Lower leg skin (tissue), 4 donors: ENCODE measurements around the gene C5orf63. TPM values are rescaled to one million over a fixed set of nuclear protein-coding genes. Genes with fewer than 3 reads are reported as not detected.

Experiments
- DNase-seq, 2 donors: peaks; one replicate each; pipeline ENCODE4 v3.0.0-alpha.2; 2019; ENCODE audit warnings: low spot score in 2 of 2
- H3K4me3 ChIP-seq: fragments of 200-600 bp; sonication (generic); 2 replicates; pipeline ENCODE4 v1.5.1; 2017; ENCODE audit warnings: mild to moderate bottlenecking, low read depth; ENCODE audit not compliant: poor library complexity, severe bottlenecking
- POLR2A ChIP-seq, 2 donors: fragments of 450-650 bp; IDR thresholded peaks; one replicate each; pipeline ENCODE4 v1.6.1; 2016 to 2017; ENCODE audit warnings: antibody characterized with exemption in 2 of 2, mild to moderate bottlenecking in 1 of 2, moderate library complexity in 1 of 2
- WGBS, 2 donors: methylation state at CpG; one replicate each; pipeline ENCODE4 v1.1.5; 2018; 5-methylcytosine and 5-hydroxymethylcytosine counted together
- intact Hi-C: fragments of 100-400 bp; cut with DNase I; formaldehyde crosslinking; loops from one replicate; pipeline ENCODE4 v1.15.0; 2023; ENCODE audit warnings: low total_unique reads
- total RNA-seq, 4 donors: library from RNA; depleted of rRNA; stranded (reverse); fragments of >200 nt; gene quantifications; one replicate each; pipeline ENCODE4 v1.1.0, GENCODE V29; 2016
- TF ChIP-seq, protein P1 (sequence below), 3 donors: fragments of 450-650 bp; IDR thresholded peaks; one replicate each; pipeline ENCODE4 v1.5.1; 2016; ENCODE audit warnings: antibody characterized with exemption in 3 of 3, mild to moderate bottlenecking in 3 of 3, moderate library complexity in 2 of 3

Gene C5orf63
- total RNA-seq, 4 donors from 2014 or later, result 0.91 to 3.3 (median 1.7) TPM

DNA sequence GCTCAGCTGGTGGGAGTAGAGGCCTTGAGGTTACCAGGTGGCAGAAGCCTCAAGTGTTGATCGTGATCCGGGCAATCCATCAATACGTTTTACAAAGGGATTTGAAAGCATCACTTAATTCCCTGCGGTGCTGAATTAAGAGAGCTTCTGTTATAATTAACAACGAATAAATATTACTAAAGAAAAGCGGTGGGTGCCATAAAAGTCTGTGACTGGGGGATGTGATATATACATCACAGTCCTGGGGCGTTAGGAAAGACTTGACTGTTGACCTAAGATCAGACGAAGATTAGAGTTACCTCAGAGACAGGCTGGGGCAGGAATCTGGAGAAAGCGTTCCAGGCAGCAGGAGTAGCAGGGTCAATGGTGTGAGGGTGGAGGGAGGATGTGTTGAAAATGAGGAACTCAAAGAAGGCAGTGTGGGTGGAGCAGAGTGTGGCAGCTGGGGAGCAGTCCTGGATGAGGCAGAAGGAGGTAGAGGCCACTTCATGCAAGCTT, 6.7 kb upstream of the C5orf63 start:
- no peak for DNase-seq
- intact Hi-C loops, result no loop called here
- TF ChIP-seq POLR2A (IDR thresholded peaks at IDR 0.05), result no peak
- TF ChIP-seq, protein P1, sequence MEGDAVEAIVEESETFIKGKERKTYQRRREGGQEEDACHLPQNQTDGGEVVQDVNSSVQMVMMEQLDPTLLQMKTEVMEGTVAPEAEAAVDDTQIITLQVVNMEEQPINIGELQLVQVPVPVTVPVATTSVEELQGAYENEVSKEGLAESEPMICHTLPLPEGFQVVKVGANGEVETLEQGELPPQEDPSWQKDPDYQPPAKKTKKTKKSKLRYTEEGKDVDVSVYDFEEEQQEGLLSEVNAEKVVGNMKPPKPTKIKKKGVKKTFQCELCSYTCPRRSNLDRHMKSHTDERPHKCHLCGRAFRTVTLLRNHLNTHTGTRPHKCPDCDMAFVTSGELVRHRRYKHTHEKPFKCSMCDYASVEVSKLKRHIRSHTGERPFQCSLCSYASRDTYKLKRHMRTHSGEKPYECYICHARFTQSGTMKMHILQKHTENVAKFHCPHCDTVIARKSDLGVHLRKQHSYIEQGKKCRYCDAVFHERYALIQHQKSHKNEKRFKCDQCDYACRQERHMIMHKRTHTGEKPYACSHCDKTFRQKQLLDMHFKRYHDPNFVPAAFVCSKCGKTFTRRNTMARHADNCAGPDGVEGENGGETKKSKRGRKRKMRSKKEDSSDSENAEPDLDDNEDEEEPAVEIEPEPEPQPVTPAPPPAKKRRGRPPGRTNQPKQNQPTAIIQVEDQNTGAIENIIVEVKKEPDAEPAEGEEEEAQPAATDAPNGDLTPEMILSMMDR (IDR thresholded peaks at IDR 0.05), result no peak
- no peak overlapping the region for H3K4me3 ChIP-seq
- 39 to 43% methylated on average over 9 of the region's 9 CpGs for WGBS, 2 donors

DNA sequence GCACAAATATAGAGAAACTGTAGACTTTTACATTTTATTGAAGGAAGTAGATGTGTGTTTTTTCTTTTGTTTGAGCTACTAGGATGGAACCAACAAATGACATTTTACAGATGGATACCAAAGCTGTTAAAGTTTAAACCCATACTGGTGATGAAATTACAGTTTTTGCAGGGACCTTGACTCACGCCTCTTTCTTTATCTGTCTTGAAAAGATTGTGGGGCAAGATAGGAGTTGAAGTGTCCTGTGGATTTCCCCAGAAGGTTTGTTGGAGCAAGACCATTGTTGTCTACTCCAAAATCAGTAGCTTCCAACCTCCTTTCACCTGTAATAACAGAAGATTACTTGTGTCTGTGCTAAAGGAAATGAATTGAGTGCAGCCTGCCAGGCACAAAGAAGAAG, 4.1 kb upstream of the C5orf63 start:
- intact Hi-C loops, result no loop called here
- TF ChIP-seq POLR2A (IDR thresholded peaks at IDR 0.05), result no peak
- TF ChIP-seq, protein P1 (IDR thresholded peaks at IDR 0.05), result no peak
- DNase-seq, result no peak
- 70 to 79% methylated on average over 1 of the region's 1 CpG for WGBS, 2 donors
- no peak overlapping the region for H3K4me3 ChIP-seq

GRCh38 chr5:127076315-127077129, 3.2 kb upstream of the C5orf63 start:
- DNase-seq, result no peak
- WGBS, 2 donors, result 66 to 68% methylated on average over 4 of the region's 4 CpGs
- intact Hi-C loops, result no loop called here
- H3K4me3 ChIP-seq, result no peak overlapping the region
- TF ChIP-seq POLR2A (IDR thresholded peaks at IDR 0.05), result no peak
- TF ChIP-seq, protein P1 (IDR thresholded peaks at IDR 0.05), result no peak

DNA sequence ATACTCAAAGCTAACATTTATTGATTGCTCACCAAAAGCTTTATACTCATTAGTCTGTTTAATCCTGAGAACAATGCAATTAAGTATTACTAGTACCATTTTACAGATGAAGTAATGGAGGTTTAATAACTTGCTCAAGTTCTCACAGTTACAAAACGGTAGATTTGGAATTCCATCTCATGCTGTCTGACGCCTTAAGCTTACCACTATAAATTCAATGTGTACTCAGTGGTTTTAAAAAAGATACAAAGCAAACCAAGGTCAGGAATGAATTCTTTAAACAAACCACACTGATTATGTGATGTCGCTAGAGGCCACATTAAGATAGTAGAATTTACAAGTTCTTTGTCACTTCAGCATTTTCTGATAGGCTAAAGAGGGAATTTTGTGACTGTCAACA, 1.2 kb upstream of the C5orf63 start:
- intact Hi-C loops, result no loop called here
- no peak overlapping the region for H3K4me3 ChIP-seq
- WGBS, 2 donors, result 87 to 96% methylated on average over 3 of the region's 3 CpGs
- no peak for TF ChIP-seq POLR2A (IDR thresholded peaks at IDR 0.05)
- TF ChIP-seq, protein P1 (IDR thresholded peaks at IDR 0.05), result no peak
- DNase-seq, result no peak

DNA sequence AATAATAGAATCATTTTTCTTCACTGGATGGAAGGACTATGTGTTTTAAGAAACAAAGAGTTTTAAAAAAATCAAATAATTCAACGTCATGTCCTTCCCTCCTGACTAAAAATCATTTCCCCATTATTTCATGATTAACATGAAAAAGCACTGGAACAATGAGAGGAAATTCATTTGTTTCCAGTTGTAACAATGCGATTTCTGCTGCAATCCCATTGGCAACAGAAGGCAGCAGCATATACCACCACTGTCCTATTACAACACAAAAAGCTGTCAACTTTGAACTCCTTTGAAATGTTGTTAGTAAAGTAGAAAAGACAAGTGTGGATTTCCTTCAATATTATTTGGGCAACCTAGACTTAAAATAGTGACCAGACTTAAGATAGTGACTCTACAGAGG, 3.1 kb downstream of the C5orf63 start:
- no peak for TF ChIP-seq POLR2A (IDR thresholded peaks at IDR 0.05)
- TF ChIP-seq, protein P1 (IDR thresholded peaks at IDR 0.05), result no peak
- 83 to 89% methylated on average over 2 of the region's 2 CpGs for WGBS, 2 donors
- intact Hi-C loops, result no loop called here
- no peak for DNase-seq
- no peak overlapping the region for H3K4me3 ChIP-seq
